GM12878 (cell line): ENCODE results near the gene DEFB126. TPM values are rescaled to one million over a fixed set of nuclear protein-coding genes. Genes with fewer than 3 reads are reported as not detected.

Source experiments
- ATAC-seq: fragments of 200-7000 bp; cut with Tn5 transposase; 3 replicates; pipeline ENCODE4 v1.9.1; 2020; ENCODE audit warnings: mild to moderate bottlenecking, moderate library complexity
- BruUV-seq: library from RNA; stranded (reverse); fragments of 400-500 nt; replicated peaks from 2 replicates; lab custom pipeline; 2021; lab: Mats Ljungman, UMichigan
- CTCF ChIA-PET: fragments of 300-600 bp; sonication (Branson Sonifier 250); formaldehyde crosslinking; extraction: SDS; loops from one replicate; lab custom pipeline; 2021; ENCODE audit warnings: inconsistent platforms; lab: Yijun Ruan, JAX
- POLR2A ChIA-PET: fragments of 350-600 bp; formaldehyde crosslinking; extraction: SDS; loops from one replicate; lab custom pipeline; 2021; ENCODE audit warnings: inconsistent platforms; lab: Charles Lee
- RAD21 ChIA-PET: fragments of 300-600 bp; sonication (Branson Sonifier 250); formaldehyde crosslinking; loops from one replicate; lab custom pipeline; 2023; ENCODE audit warnings: antibody characterized with exemption; ENCODE audit not compliant: unreplicated experiment; lab: Charles Lee
- SMC1A ChIA-PET: fragments of 300-600 bp; sonication (Branson Sonifier 250); formaldehyde crosslinking; loops from one replicate; lab custom pipeline; 2023; ENCODE audit not compliant: unreplicated experiment, uncharacterized antibody; lab: Charles Lee
- DNase-seq: peaks from one replicate; pipeline ENCODE4 v3.0.0-alpha.2; 2011; ENCODE audit warnings: low read depth, low spot score
- FAIRE-seq: peaks from 3 replicates; lab custom pipeline; 2011; peaks lifted over from hg19 to GRCh38; lab: Jason Lieb, UNC
- H2AFZ ChIP-seq: 2 replicates; pipeline ENCODE4 v1.6.0; 2011; ENCODE audit warnings: low read depth, low read length, control low read depth; ENCODE audit not compliant: control insufficient read depth
- H3K27ac ChIP-seq: 2 replicates; pipeline ENCODE4 v1.5.1; 2011; ENCODE audit warnings: control low read depth; ENCODE audit not compliant: control insufficient read depth, insufficient read depth
- H3K27me3 ChIP-seq, 2 experiments: replicated peaks in 1 of 2; 2 replicates each; pipeline versions ENCODE4 v1.6.0 to v1.6.1; 2011; ENCODE audit warnings: low read length in 1 of 2; ENCODE audit not compliant: control insufficient read depth in 2 of 2, insufficient read depth in 2 of 2
- H3K36me3 ChIP-seq, 2 experiments: 2 replicates each; pipeline ENCODE4 v1.5.1; 2011; ENCODE audit warnings: low read length in 1 of 2; ENCODE audit not compliant: control insufficient read depth in 2 of 2, insufficient read depth in 2 of 2
- H3K4me1 ChIP-seq: 2 replicates; pipeline ENCODE4 v1.6.1; 2011; ENCODE audit warnings: mild to moderate bottlenecking, low read length, moderate library complexity, mixed read lengths; ENCODE audit not compliant: control insufficient read depth, insufficient read depth
- H3K4me2 ChIP-seq: 2 replicates; pipeline ENCODE4 v1.6.0; 2011; ENCODE audit warnings: control low read depth; ENCODE audit not compliant: control insufficient read depth, insufficient read depth
- H3K4me3 ChIP-seq: fragments of 200-600 bp; sonication (generic); 2 replicates; pipeline ENCODE4 v1.5.1; 2016
- H3K79me2 ChIP-seq: 2 replicates; pipeline ENCODE4 v1.6.0; 2011; ENCODE audit warnings: low read length; ENCODE audit not compliant: control insufficient read depth, insufficient read depth
- H3K9ac ChIP-seq: 2 replicates; pipeline ENCODE4 v1.8.0; 2011; ENCODE audit warnings: low read length, control low read depth, mixed read lengths; ENCODE audit not compliant: control insufficient read depth, insufficient read depth
- H3K9me3 ChIP-seq: replicated peaks from 3 replicates; pipeline ENCODE4 v1.5.1; 2011; ENCODE audit warnings: mild to moderate bottlenecking, low read length; ENCODE audit not compliant: control insufficient read depth, insufficient read depth
- H4K20me1 ChIP-seq: 2 replicates; pipeline ENCODE4 v1.6.0; 2011; ENCODE audit not compliant: control insufficient read depth, insufficient read depth
- CREM ChIP-seq: IDR thresholded peaks from 2 replicates; pipeline ENCODE4 v1.6.1; 2014; ENCODE audit warnings: antibody characterized with exemption, low read depth
- EED ChIP-seq: sonication (generic); IDR thresholded peaks from 2 replicates; pipeline ENCODE4 v1.6.1; 2016; ENCODE audit warnings: antibody characterized with exemption, low read depth
- KLF5 ChIP-seq: fragments of 450-650 bp; IDR thresholded peaks from 2 replicates; pipeline ENCODE4 v1.6.1; 2014; ENCODE audit warnings: mild to moderate bottlenecking; ENCODE audit not compliant: partially characterized antibody
- RFX5 ChIP-seq: IDR thresholded peaks from 2 replicates; pipeline ENCODE4 v1.6.1; 2011; ENCODE audit warnings: low read depth, low read length, improper control_type of control experiment
- SP1 ChIP-seq: IDR thresholded peaks from one replicate; pipeline ENCODE4 v1.6.1; 2011; ENCODE audit warnings: low read depth, low read length
- SUPT20H ChIP-seq: IDR thresholded peaks from 2 replicates; pipeline ENCODE4 v1.6.1; 2011; ENCODE audit warnings: low read depth, mild to moderate bottlenecking, low read length, moderate library complexity, borderline replicate concordance; ENCODE audit not compliant: control insufficient read depth
- USF1 ChIP-seq: IDR thresholded peaks from 2 replicates; pipeline ENCODE4 v1.6.1; 2011; ENCODE audit warnings: borderline replicate concordance, low read depth, mild to moderate bottlenecking, moderate library complexity, mixed read lengths, low read length; ENCODE audit not compliant: insufficient read depth; ENCODE audit errors: extremely low read length
- ZNF592 ChIP-seq: fragments of 450-650 bp; IDR thresholded peaks from 2 replicates; pipeline ENCODE4 v1.6.1; 2017; ENCODE audit warnings: mild to moderate bottlenecking, moderate library complexity
- WGBS: methylation state at CpG from one replicate; pipeline ENCODE4 v1.1.6; 2016; ENCODE audit warnings: low lambda C conversion rate; ENCODE audit not compliant: insufficient replicate concordance, insufficient coverage; ENCODE audit errors: missing lambda C conversion rate; 5-methylcytosine and 5-hydroxymethylcytosine counted together
- in situ Hi-C: fragments of 300-500 bp; cut with MboI; formaldehyde crosslinking; loops from 9 replicates; pipeline ENCODE4 v1.14.3; 2018; ENCODE audit warnings: mixed read lengths
- intact Hi-C: fragments of 100-400 bp; cut with micrococcal nuclease; formaldehyde crosslinking; loops from one replicate; pipeline ENCODE4 v1.14.2; 2022; ENCODE audit not compliant: unreplicated experiment
- polyA plus RNA-seq, 11 experiments: library from polyadenylated mRNA; depleted of rRNA in 4 of 11; unstranded in 6 of 11; stranded (reverse) in 5 of 11; fragments of >200 nt; fragmentation: Nextera tagmentation in 4 of 11; fragmentation: Illumina TruSeq in 1 of 11; extraction: Ambion mirVana in 4 of 11; extraction: Trizol in 1 of 11; gene quantifications; 1 replicate in 1 of 11; 2 replicates in 10 of 11; pipeline versions ENCODE4 v1.2.1 to v1.2.3, GENCODE V29; 2011 to 2016; ENCODE audit warnings: inconsistent platforms in 2 of 11, missing spikeins in 2 of 11, low read depth in 1 of 11
- total RNA-seq, 4 experiments: library from RNA; depleted of rRNA in 3 of 4; stranded (reverse); fragments of >200 nt in 3 of 4; fragmentation: Illumina TruSeq in 1 of 4; extraction: Trizol in 1 of 4; gene quantifications; 2 replicates each; pipeline versions ENCODE4 v1.2.1 to v1.2.3, GENCODE V29; 2013 to 2021
- TF ChIP-seq, protein P1 (sequence below): fragments of 450-650 bp; IDR thresholded peaks from 2 replicates; pipeline ENCODE4 v1.6.1; 2014; ENCODE audit warnings: mild to moderate bottlenecking
- TF ChIP-seq, protein P2 (sequence below): fragments of 450-650 bp; IDR thresholded peaks from 2 replicates; pipeline ENCODE4 v1.6.1; 2017; ENCODE audit warnings: mild to moderate bottlenecking

The DEFB126 gene
- total and polyA plus RNA-seq, 10 of the 15 experiments (the other 5 are each of a cell fraction or from before 2014, with no cell fraction given), result not detected

DNA sequence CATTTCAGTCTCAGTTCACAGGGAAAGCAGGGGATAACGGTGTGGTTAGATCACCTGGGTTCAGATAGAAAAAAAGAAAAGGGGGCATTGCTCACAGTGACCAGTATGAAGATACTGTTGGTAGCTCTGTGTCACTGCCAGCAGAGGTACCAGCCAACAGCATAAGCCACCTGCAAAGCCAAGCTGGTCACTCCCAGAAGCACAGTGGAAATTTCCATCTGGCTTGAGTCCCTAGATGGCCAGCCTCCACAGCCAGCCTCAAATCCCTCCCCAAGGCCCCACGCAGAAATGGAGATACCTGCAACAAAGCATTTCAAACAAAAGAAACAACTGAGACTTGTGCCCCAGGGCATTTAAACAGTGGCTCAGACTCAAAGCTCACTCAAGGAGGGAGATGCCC lies 26.5 kb downstream of the DEFB126 start:
- H3K9ac ChIP-seq, result no peak overlapping the region
- ChIA-PET POLR2A (no interaction called here), CTCF (interaction anchor here (1.3 kb wide), 1 partner anchor 98 kb away, joined by 3 read pairs; no protein-coding TSS in a partner anchor), RAD21 (no interaction called here), SMC1A (interaction anchor here (1.0 kb wide), 1 partner anchor 16 kb away, joined by 3 read pairs; no protein-coding TSS in a partner anchor)
- H3K79me2 ChIP-seq, result no peaks in the 10 kb centered on the region
- ATAC-seq (no peak), DNase-seq (no peak), FAIRE-seq (no peak)
- no peaks in the 10 kb centered on the region for H3K9me3 ChIP-seq
- no peaks in the 10 kb centered on the region; a peak in 1 of 4 replicates for H3K27me3 ChIP-seq
- H3K4me3 ChIP-seq, result no peak overlapping the region
- no peak overlapping the region for H3K4me2 ChIP-seq
- no peak overlapping the region for H3K27ac ChIP-seq
- in situ Hi-C loops (no loop called here), intact Hi-C loops (no loop called here)
- 0% methylated on average over 2 of the region's 2 CpGs for WGBS
- no peaks in the 10 kb centered on the region for H3K4me1 ChIP-seq
- TF ChIP-seq CREM, result no peak
- TF ChIP-seq EED, result no peak
- TF ChIP-seq, protein P1, sequence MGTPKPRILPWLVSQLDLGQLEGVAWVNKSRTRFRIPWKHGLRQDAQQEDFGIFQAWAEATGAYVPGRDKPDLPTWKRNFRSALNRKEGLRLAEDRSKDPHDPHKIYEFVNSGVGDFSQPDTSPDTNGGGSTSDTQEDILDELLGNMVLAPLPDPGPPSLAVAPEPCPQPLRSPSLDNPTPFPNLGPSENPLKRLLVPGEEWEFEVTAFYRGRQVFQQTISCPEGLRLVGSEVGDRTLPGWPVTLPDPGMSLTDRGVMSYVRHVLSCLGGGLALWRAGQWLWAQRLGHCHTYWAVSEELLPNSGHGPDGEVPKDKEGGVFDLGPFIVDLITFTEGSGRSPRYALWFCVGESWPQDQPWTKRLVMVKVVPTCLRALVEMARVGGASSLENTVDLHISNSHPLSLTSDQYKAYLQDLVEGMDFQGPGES, result no peak
- no peak for TF ChIP-seq SUPT20H
- TF ChIP-seq RFX5, result no peak
- TF ChIP-seq, protein P2, sequence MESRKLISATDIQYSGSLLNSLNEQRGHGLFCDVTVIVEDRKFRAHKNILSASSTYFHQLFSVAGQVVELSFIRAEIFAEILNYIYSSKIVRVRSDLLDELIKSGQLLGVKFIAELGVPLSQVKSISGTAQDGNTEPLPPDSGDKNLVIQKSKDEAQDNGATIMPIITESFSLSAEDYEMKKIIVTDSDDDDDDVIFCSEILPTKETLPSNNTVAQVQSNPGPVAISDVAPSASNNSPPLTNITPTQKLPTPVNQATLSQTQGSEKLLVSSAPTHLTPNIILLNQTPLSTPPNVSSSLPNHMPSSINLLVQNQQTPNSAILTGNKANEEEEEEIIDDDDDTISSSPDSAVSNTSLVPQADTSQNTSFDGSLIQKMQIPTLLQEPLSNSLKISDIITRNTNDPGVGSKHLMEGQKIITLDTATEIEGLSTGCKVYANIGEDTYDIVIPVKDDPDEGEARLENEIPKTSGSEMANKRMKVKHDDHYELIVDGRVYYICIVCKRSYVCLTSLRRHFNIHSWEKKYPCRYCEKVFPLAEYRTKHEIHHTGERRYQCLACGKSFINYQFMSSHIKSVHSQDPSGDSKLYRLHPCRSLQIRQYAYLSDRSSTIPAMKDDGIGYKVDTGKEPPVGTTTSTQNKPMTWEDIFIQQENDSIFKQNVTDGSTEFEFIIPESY, result no peak
- TF ChIP-seq USF1, result no peak
- TF ChIP-seq ZNF592, result no peak
- no peak for TF ChIP-seq SP1
- no peak for TF ChIP-seq KLF5
- no peaks in the 10 kb centered on the region for H4K20me1 ChIP-seq
- no TSS peak for BruUV-seq
- no peaks in the 10 kb centered on the region for H3K36me3 ChIP-seq
- no peak overlapping the region for H2AFZ ChIP-seq
